HL-60 (cell line): ENCODE data around the gene XPO5.

Experiments used
- DNase-seq, 2 experiments: peaks; one replicate each; pipeline ENCODE4 v3.0.0-alpha.2; 2010 to 2020; ENCODE audit warnings: low read depth in 1 of 2, low spot score in 1 of 2
- H3K27ac ChIP-seq: fragments of 250-450 bp; sonication (Bioruptor Pico); replicated peaks from 2 replicates; pipeline ENCODE4 v1.5.1; 2020; ENCODE audit warnings: mild to moderate bottlenecking, moderate library complexity
- H3K27me3 ChIP-seq: fragments of 250-450 bp; sonication (Bioruptor Pico); 2 replicates; pipeline ENCODE4 v1.5.1; 2021; ENCODE audit warnings: mild to moderate bottlenecking, moderate library complexity; ENCODE audit not compliant: insufficient read depth, poor library complexity, severe bottlenecking
- H3K4me3 ChIP-seq: replicated peaks from 2 replicates; pipeline ENCODE4 v1.5.1; 2011; ENCODE audit warnings: mild to moderate bottlenecking, control low read depth, low read length; ENCODE audit not compliant: insufficient read depth
- CTCF ChIP-seq: IDR thresholded peaks from one replicate; pipeline ENCODE4 v1.5.1; 2011; ENCODE audit warnings: low read length, control low read depth, inconsistent platforms; ENCODE audit not compliant: insufficient read depth
- GABPA ChIP-seq: IDR thresholded peaks from 2 replicates; pipeline ENCODE4 v1.6.1; 2012; ENCODE audit warnings: low read depth
- POLR2AphosphoS5 ChIP-seq: IDR thresholded peaks from 2 replicates; pipeline ENCODE4 v1.6.1; 2012; ENCODE audit warnings: low read depth
- REST ChIP-seq: IDR thresholded peaks from 2 replicates; pipeline ENCODE4 v1.6.1; 2012; ENCODE audit warnings: low read depth; ENCODE audit not compliant: insufficient replicate concordance
- SPI1 ChIP-seq: IDR thresholded peaks from 2 replicates; pipeline ENCODE4 v1.6.1; 2012; ENCODE audit warnings: low read depth, mild to moderate bottlenecking, borderline replicate concordance

The XPO5 gene

GRCh38 chr6:43516697-43517504 is 58.9 kb downstream of the XPO5 start, which contains the start of the genes POLR1C and YIPF3:
Gene POLR1C (plus strand): TSS chr6:43517089. CDS start chr6:43517110, 21 bp downstream.
Gene YIPF3 (minus strand): TSS chr6:43516926. CDS start chr6:43516807, 119 bp downstream.
- H3K4me3 ChIP-seq = peak within 1 kb of the TSS; percentile 92
- no peaks in the 10 kb centered on the region for H3K27me3 ChIP-seq
- TF ChIP-seq REST (peak; percentile 54), GABPA (peak; percentile 97), CTCF (no peak), POLR2AphosphoS5 (peak; percentile 92), SPI1 (peak; percentile 39; the same call in 1 of the 2 replicates)
- H3K27ac ChIP-seq = peak within 1 kb of the TSS; percentile 82
- DNase-seq = peak; percentile 90 to 98

- peak overlapping the region; percentile 82 for H3K27ac ChIP-seq
These were observed 59.5 kb downstream of the XPO5 start for GRCh38 chr6:43516367-43516696.

GRCh38 chr6:43515808-43516207 is 60.0 kb downstream of the XPO5 start:
- TF ChIP-seq GABPA (no peak), POLR2AphosphoS5 (no peak), CTCF (no peak), REST (no peak), SPI1 (no peak)
- H3K4me3 ChIP-seq = peak overlapping the region; percentile 92
- peak overlapping the region; percentile 82 for H3K27ac ChIP-seq
- H3K27me3 ChIP-seq = no peaks in the 10 kb centered on the region
- no peak for DNase-seq

More at GRCh38 chr6:43516367-43516696, 59.5 kb downstream of the XPO5 start:
- TF ChIP-seq SPI1 = no peak
- Histone ChIP-seq H3K27me3 (no peaks in the 10 kb centered on the region), H3K4me3 (peak overlapping the region; percentile 92)
- DNase-seq = no peak

- DNase-seq = no peak
These were observed 63.9 kb downstream of the XPO5 start for GRCh38 chr6:43511824-43512415.

More at GRCh38 chr6:43511824-43512415, 63.9 kb downstream of the XPO5 start:
- TF ChIP-seq REST (no peak), SPI1 (no peak), CTCF (no peak), POLR2AphosphoS5 (no peak), GABPA (no peak)
- H3K27me3 ChIP-seq = peaks cover 3% of the 10 kb centered on the region
- no peak overlapping the region for H3K4me3 ChIP-seq
- H3K27ac ChIP-seq = no peak overlapping the region
